Stomach smooth muscle (tissue), 2 donors: Measurements from ENCODE around the gene AGPAT2.
A peak's percentile ranks its signal among the peaks of the same experiment; 100 is the strongest.

Experiments used
- H3K27ac ChIP-seq: one replicate; pipeline ENCODE4 v1.7.0; 2013; ENCODE audit warnings: mild to moderate bottlenecking, low read length, inconsistent platforms
- H3K27me3 ChIP-seq, 2 donors: one replicate each; pipeline ENCODE4 v1.7.0; 2013; ENCODE audit warnings: low read length in 2 of 2; ENCODE audit not compliant: insufficient read depth in 2 of 2, control insufficient read depth in 1 of 2
- H3K36me3 ChIP-seq, 2 donors: one replicate each; pipeline ENCODE4 v1.7.0; 2013; ENCODE audit warnings: low read length in 2 of 2; ENCODE audit not compliant: control insufficient read depth in 2 of 2, insufficient read depth in 2 of 2
- H3K4me1 ChIP-seq: one replicate; pipeline ENCODE4 v1.7.0; 2013; ENCODE audit warnings: low read length; ENCODE audit not compliant: control insufficient read depth, insufficient read depth
- H3K4me3 ChIP-seq, 2 donors: one replicate each; pipeline ENCODE4 v1.7.0; 2013; ENCODE audit warnings: low read length in 2 of 2
- H3K9ac ChIP-seq, 2 donors: one replicate each; pipeline ENCODE4 v1.7.0; 2013; ENCODE audit warnings: low read length in 2 of 2, mild to moderate bottlenecking in 1 of 2
- H3K9me3 ChIP-seq, 2 donors: one replicate each; pipeline ENCODE4 v1.7.0; 2013; ENCODE audit warnings: low read length in 2 of 2; ENCODE audit not compliant: control insufficient read depth in 2 of 2
- donor health status: healthy.
- donor health status: Pancreatic carcinoma.

The AGPAT2 gene

GRCh38 chr9:136693135-136693489 lies 5.9 kb upstream of the AGPAT2 start:
- Histone ChIP-seq H3K27ac (no peak overlapping the region), H3K4me1 (peaks cover 5% of the 10 kb centered on the region), H3K4me3 (no peak overlapping the region), H3K27me3 (no peaks in the 10 kb centered on the region), H3K9ac (no peak overlapping the region), H3K9me3 (no peaks in the 10 kb centered on the region), H3K36me3 (no peaks in the 10 kb centered on the region)

GRCh38 chr9:136692185-136693134 lies 5.2 kb upstream of the AGPAT2 start:
- no peak overlapping the region for H3K9ac ChIP-seq
- no peaks in the 10 kb centered on the region for H3K36me3 ChIP-seq
- no peak overlapping the region for H3K4me3 ChIP-seq
- no peak overlapping the region for H3K27ac ChIP-seq
- no peaks in the 10 kb centered on the region for H3K9me3 ChIP-seq
- H3K4me1 ChIP-seq, result peaks cover 5% of the 10 kb centered on the region
- no peaks in the 10 kb centered on the region for H3K27me3 ChIP-seq

GRCh38 chr9:136691316-136692184 lies 4.3 kb upstream of the AGPAT2 start:
- Histone ChIP-seq H3K27me3 (no peaks in the 10 kb centered on the region), H3K27ac (no peak overlapping the region), H3K9me3 (no peaks in the 10 kb centered on the region), H3K9ac (no peak overlapping the region), H3K36me3 (no peaks in the 10 kb centered on the region), H3K4me1 (peaks cover 5% of the 10 kb centered on the region), H3K4me3 (no peak overlapping the region)

GRCh38 chr9:136690806-136691261 lies 3.6 kb upstream of the AGPAT2 start:
- Histone ChIP-seq H3K27me3 (no peaks in the 10 kb centered on the region), H3K4me1 (peaks cover 13% of the 10 kb centered on the region)

GRCh38 chr9:136690104-136690805 lies 3.0 kb upstream of the AGPAT2 start:
- Histone ChIP-seq H3K27me3 (no peaks in the 10 kb centered on the region), H3K36me3 (no peaks in the 10 kb centered on the region), H3K9me3 (no peaks in the 10 kb centered on the region), H3K4me1 (peaks cover 18% of the 10 kb centered on the region), H3K4me3 (no peak overlapping the region), H3K9ac (no peak overlapping the region), H3K27ac (no peak overlapping the region)

More at GRCh38 chr9:136690806-136691261, 3.6 kb upstream of the AGPAT2 start:
- Histone ChIP-seq H3K9me3 (no peaks in the 10 kb centered on the region), H3K9ac (no peak overlapping the region), H3K4me3 (no peak overlapping the region), H3K27ac (no peak overlapping the region), H3K36me3 (no peaks in the 10 kb centered on the region)

GRCh38 chr9:136689108-136689460 lies 1.8 kb upstream of the AGPAT2 start:
- no peaks in the 10 kb centered on the region for H3K27me3 ChIP-seq
- H3K4me3 ChIP-seq, result no peak overlapping the region
- peaks cover 22% of the 10 kb centered on the region for H3K4me1 ChIP-seq
- no peak overlapping the region for H3K9ac ChIP-seq
- no peaks in the 10 kb centered on the region for H3K9me3 ChIP-seq
- no peaks in the 10 kb centered on the region for H3K36me3 ChIP-seq
- no peak overlapping the region for H3K27ac ChIP-seq

GRCh38 chr9:136688274-136689107 lies 1.2 kb upstream of the AGPAT2 start:
- no peaks in the 10 kb centered on the region for H3K9me3 ChIP-seq
- no peak overlapping the region for H3K9ac ChIP-seq
- peaks cover 26% of the 10 kb centered on the region for H3K4me1 ChIP-seq
- H3K27ac ChIP-seq, result peak overlapping the region; percentile 37
- H3K36me3 ChIP-seq, result no peaks in the 10 kb centered on the region
- H3K27me3 ChIP-seq, result no peaks in the 10 kb centered on the region
- H3K4me3 ChIP-seq, result no peak overlapping the region

GRCh38 chr9:136687721-136688223 lies 515 bp upstream of the AGPAT2 start:
- no peaks in the 10 kb centered on the region for H3K36me3 ChIP-seq
- H3K27me3 ChIP-seq, result no peaks in the 10 kb centered on the region
- peaks cover 26% of the 10 kb centered on the region for H3K4me1 ChIP-seq
- no peaks in the 10 kb centered on the region for H3K9me3 ChIP-seq
- H3K9ac ChIP-seq, result no peak overlapping the region
- no peak overlapping the region for H3K4me3 ChIP-seq
- peak overlapping the region; percentile 18 for H3K27ac ChIP-seq

- Histone ChIP-seq H3K27me3 (no peaks in the 10 kb centered on the region), H3K9ac (peak overlapping the region; percentile 60 to 69), H3K4me3 (peak overlapping the region; percentile 69 to 79), H3K9me3 (no peaks in the 10 kb centered on the region), H3K36me3 (no peaks in the 10 kb centered on the region), H3K4me1 (peaks cover 26% of the 10 kb centered on the region), H3K27ac (no peak overlapping the region)
These were observed 793 bp downstream of the AGPAT2 start for GRCh38 chr9:136686534-136686793.
